H1 (cell line): ENCODE data around the gene IL21R. TPM values are rescaled to one million over a fixed set of nuclear protein-coding genes. Genes with fewer than 3 reads are reported as not detected.

ENCODE experiments used
- CTCF ChIA-PET: fragments of 300-600 bp; sonication (Branson Sonifier 250); formaldehyde crosslinking; loops from one replicate; lab custom pipeline; 2021; ENCODE audit not compliant: partially characterized antibody; lab: Charles Lee
- POLR2A ChIA-PET: fragments of 300-600 bp; sonication (Branson Sonifier 250); formaldehyde crosslinking; loops from one replicate; lab custom pipeline; 2021; ENCODE audit warnings: inconsistent platforms; ENCODE audit not compliant: partially characterized antibody; lab: Charles Lee
- DNase-seq, 2 experiments: peaks; one replicate each; pipeline versions ENCODE4 v3.0.0 to v3.0.0-alpha.2; 2010 to 2022; ENCODE audit warnings: low spot score in 2 of 2, low read depth in 1 of 2, mixed read lengths in 1 of 2
- FAIRE-seq: peaks from 2 replicates; lab custom pipeline; 2011; peaks lifted over from hg19 to GRCh38; lab: Jason Lieb, UNC
- H2AFZ ChIP-seq: 2 replicates; pipeline ENCODE4 v1.8.1; 2012; ENCODE audit warnings: low read length, inconsistent platforms
- H2AK5ac ChIP-seq: 2 replicates; pipeline ENCODE4 v1.6.1; 2013; ENCODE audit warnings: low read depth, low read length
- H2BK120ac ChIP-seq: replicated peaks from 2 replicates; pipeline ENCODE3; 2013; ENCODE audit warnings: low read depth, low read length, inconsistent platforms
- H2BK12ac ChIP-seq: 2 replicates; pipeline ENCODE4 v1.6.1; 2013; ENCODE audit warnings: low read depth, low read length
- H2BK15ac ChIP-seq: 2 replicates; pipeline ENCODE4 v1.6.1; 2013; ENCODE audit warnings: low read length
- H2BK20ac ChIP-seq: 2 replicates; pipeline ENCODE4 v1.6.1; 2013; ENCODE audit warnings: low read length
- H2BK5ac ChIP-seq: 2 replicates; pipeline ENCODE4 v1.6.1; 2013; ENCODE audit warnings: low read depth, low read length
- H3K14ac ChIP-seq: 2 replicates; pipeline ENCODE4 v1.6.1; 2013; ENCODE audit warnings: inconsistent platforms; ENCODE audit not compliant: insufficient read length
- H3K18ac ChIP-seq: 2 replicates; pipeline ENCODE4 v1.6.1; 2013; ENCODE audit warnings: low read length; ENCODE audit errors: extremely low read depth
- H3K23ac ChIP-seq: 2 replicates; pipeline ENCODE4 v1.6.1; 2013; ENCODE audit warnings: inconsistent platforms; ENCODE audit not compliant: insufficient read length
- H3K23me2 ChIP-seq: 2 replicates; pipeline ENCODE4 v1.6.1; 2013; ENCODE audit warnings: low read depth, low read length
- H3K27ac ChIP-seq: 2 replicates; pipeline ENCODE4 v1.6.1; 2011; ENCODE audit warnings: low read depth, low read length, inconsistent platforms
- H3K27me3 ChIP-seq, 4 experiments: replicated peaks in 1 of 4; 1 replicate in 1 of 4; 2 replicates in 3 of 4; pipeline versions ENCODE4 v1.6.1 to v1.8.1; 2011 to 2013; ENCODE audit warnings: low read length in 3 of 4, mild to moderate bottlenecking in 3 of 4, inconsistent platforms in 2 of 4, mixed read lengths in 2 of 4, moderate library complexity in 1 of 4; ENCODE audit not compliant: control insufficient read depth in 3 of 4, insufficient read depth in 3 of 4; ENCODE audit errors: extremely low read depth in 1 of 4
- H3K36me3 ChIP-seq, 4 experiments: 2 replicates each; pipeline versions ENCODE4 v1.6.1 to v1.8.1; 2011 to 2013; ENCODE audit warnings: mild to moderate bottlenecking in 4 of 4, low read length in 3 of 4, moderate library complexity in 2 of 4, control low read depth in 1 of 4, inconsistent platforms in 1 of 4; ENCODE audit not compliant: insufficient read depth in 4 of 4, control insufficient read depth in 2 of 4
- H3K4ac ChIP-seq: replicated peaks from 2 replicates; pipeline ENCODE3; 2013; ENCODE audit warnings: low read length, low read depth, mixed read lengths, inconsistent platforms; ENCODE audit not compliant: insufficient read length
- H3K4me1 ChIP-seq, 4 experiments: replicated peaks in 1 of 4; 1 replicate in 1 of 4; 2 replicates in 3 of 4; pipeline versions ENCODE4 v1.6.1 to v1.8.1; 2011 to 2013; ENCODE audit warnings: low read length in 3 of 4, inconsistent platforms in 2 of 4, mixed read lengths in 1 of 4; ENCODE audit not compliant: insufficient read depth in 4 of 4, control insufficient read depth in 3 of 4
- H3K4me2 ChIP-seq, 2 experiments: 2 replicates each; pipeline versions ENCODE4 v1.6.1 to v1.8.1; 2011 to 2013; ENCODE audit warnings: low read depth in 2 of 2, low read length in 2 of 2, control low read depth in 1 of 2, inconsistent platforms in 1 of 2, mild to moderate bottlenecking in 1 of 2; ENCODE audit not compliant: insufficient read depth in 1 of 2
- H3K4me3 ChIP-seq, 4 experiments: fragments of 200-600, 300-600 bp in 1 of 4; sonication (generic), shearing (Covaris generic), sonication (Bioruptor Twin) in 1 of 4; 2 replicates each; pipeline versions ENCODE4 v1.5.1 to v1.8.1; 2011 to 2016; ENCODE audit warnings: low read length in 4 of 4, low read depth in 3 of 4, control low read depth in 2 of 4, inconsistent platforms in 2 of 4, mild to moderate bottlenecking in 2 of 4, mixed read lengths in 1 of 4, moderate library complexity in 1 of 4; ENCODE audit not compliant: insufficient read depth in 2 of 4; ENCODE audit errors: extremely low read depth in 1 of 4
- H3K56ac ChIP-seq: replicated peaks from 2 replicates; pipeline ENCODE3; 2013; ENCODE audit warnings: low read depth, mild to moderate bottlenecking, mixed read lengths, low read length, inconsistent platforms; ENCODE audit not compliant: insufficient read length
- H3K79me1 ChIP-seq: 2 replicates; pipeline ENCODE4 v1.6.1; 2013; ENCODE audit warnings: low read depth, low read length, control low read depth
- H3K79me2 ChIP-seq, 2 experiments: 2 replicates each; pipeline versions ENCODE4 v1.6.1 to v1.8.1; 2012 to 2013; ENCODE audit warnings: low read length in 2 of 2, mild to moderate bottlenecking in 2 of 2, inconsistent platforms in 1 of 2; ENCODE audit not compliant: insufficient read depth in 2 of 2, control insufficient read depth in 1 of 2
- H3K9ac ChIP-seq, 4 experiments: replicated peaks in 1 of 4; 1 replicate in 1 of 4; 2 replicates in 3 of 4; pipeline versions ENCODE4 v1.6.1 to v1.8.1; 2011 to 2013; ENCODE audit warnings: low read depth in 3 of 4, low read length in 3 of 4, control low read depth in 2 of 4, mild to moderate bottlenecking in 2 of 4, moderate library complexity in 2 of 4, inconsistent platforms in 1 of 4; ENCODE audit errors: extremely low read depth in 1 of 4
- H3K9me3 ChIP-seq, 2 experiments: 2 replicates each; pipeline versions ENCODE4 v1.6.1 to v1.8.1; 2012 to 2013; ENCODE audit warnings: mild to moderate bottlenecking in 2 of 2, moderate library complexity in 2 of 2, control low read depth in 1 of 2, inconsistent platforms in 1 of 2, low read depth in 1 of 2, low read length in 1 of 2, mixed read lengths in 1 of 2; ENCODE audit not compliant: insufficient read depth in 2 of 2
- H4K20me1 ChIP-seq, 2 experiments: replicated peaks in 1 of 2; 2 replicates each; pipeline versions ENCODE3 to v1.8.1; 2011 to 2013; ENCODE audit warnings: inconsistent platforms in 2 of 2, low read length in 2 of 2, mild to moderate bottlenecking in 1 of 2; ENCODE audit not compliant: insufficient read depth in 2 of 2, control insufficient read depth in 1 of 2
- H4K5ac ChIP-seq: 2 replicates; pipeline ENCODE4 v1.6.1; 2013; ENCODE audit warnings: low read length, low read depth, mixed read lengths, inconsistent platforms; ENCODE audit not compliant: insufficient read length
- H4K8ac ChIP-seq: 2 replicates; pipeline ENCODE4 v1.8.0; 2013; ENCODE audit warnings: mild to moderate bottlenecking, moderate library complexity, low read length, inconsistent platforms; ENCODE audit not compliant: insufficient read depth; ENCODE audit errors: extremely low read depth
- H4K91ac ChIP-seq: replicated peaks from 2 replicates; pipeline ENCODE3; 2013; ENCODE audit warnings: low read length, mixed read lengths, inconsistent platforms; ENCODE audit not compliant: insufficient read length
- BRCA1 ChIP-seq: IDR thresholded peaks from 2 replicates; pipeline ENCODE4 v1.6.1; 2012; ENCODE audit warnings: low read depth, low read length, improper control_type of control experiment
- CBX5 ChIP-seq: fragments of 300-800, 300-1000 bp; sonication (generic); IDR thresholded peaks from 2 replicates; pipeline ENCODE4 v1.7.1; 2016; ENCODE audit warnings: antibody characterized with exemption, low read length, low read depth
- CEBPB ChIP-seq: IDR thresholded peaks from 2 replicates; pipeline ENCODE4 v1.6.1; 2012; ENCODE audit warnings: low read depth, low read length
- EGR1 ChIP-seq: IDR thresholded peaks from 2 replicates; pipeline ENCODE4 v1.6.1; 2011; ENCODE audit warnings: low read depth, low read length, borderline replicate concordance
- RAD21 ChIP-seq, 2 experiments: IDR thresholded peaks in 1 of 2; conservative IDR thresholded peaks in 1 of 2; 2 replicates each; pipeline ENCODE4 v1.6.1; 2011; ENCODE audit warnings: low read depth in 2 of 2, low read length in 2 of 2, improper control_type of control experiment in 1 of 2, inconsistent platforms in 1 of 2, mild to moderate bottlenecking in 1 of 2, moderate library complexity in 1 of 2
- TCF12 ChIP-seq: IDR thresholded peaks from 2 replicates; pipeline ENCODE4 v1.6.1; 2011; ENCODE audit warnings: low read depth, mild to moderate bottlenecking, low read length
- WGBS, 2 experiments: shearing (Covaris generic) in 1 of 2; methylation state at CpG; one replicate each; pipeline versions ENCODE4 v1.1.6 to v1.1.7; 2013 to 2015; ENCODE audit warnings: low lambda C conversion rate in 2 of 2, mixed read lengths in 2 of 2, inconsistent platforms in 1 of 2, low coverage in 1 of 2, missing lambda C conversion rate in 1 of 2; ENCODE audit not compliant: insufficient replicate concordance in 2 of 2, insufficient coverage in 1 of 2, insufficient read length in 1 of 2; ENCODE audit errors: extremely low coverage in 1 of 2, missing lambda C conversion rate in 1 of 2; 5-methylcytosine and 5-hydroxymethylcytosine counted together
- polyA plus RNA-seq, 7 experiments: library from polyadenylated mRNA; depleted of rRNA in 3 of 7; stranded (reverse) in 5 of 7; unstranded in 2 of 7; fragments of >200 nt in 5 of 7; fragments of 200-250 nt in 2 of 7; gene quantifications; 1 replicate in 5 of 7; 2 replicates in 1 of 7; 4 replicates in 1 of 7; pipeline versions ENCODE4 v1.2.1 to v1.2.3, GENCODE V29; 2011 to 2013; ENCODE audit warnings: missing spikeins in 2 of 7, mixed read lengths in 2 of 7
- total RNA-seq: library from RNA; stranded (reverse); fragmentation: NEBNext Ultra II Directional; extraction: Animal tissue kit (Norgen Biotek cat#: 25700); gene quantifications from 2 replicates; pipeline ENCODE4 v1.2.1, GENCODE V29; 2021

IL21R gene
- total and polyA plus RNA-seq, 2 of the 8 experiments (the other 6 are each of a cell fraction or from before 2014, with no cell fraction given) = 0.34 to 0.70 TPM

DNA sequence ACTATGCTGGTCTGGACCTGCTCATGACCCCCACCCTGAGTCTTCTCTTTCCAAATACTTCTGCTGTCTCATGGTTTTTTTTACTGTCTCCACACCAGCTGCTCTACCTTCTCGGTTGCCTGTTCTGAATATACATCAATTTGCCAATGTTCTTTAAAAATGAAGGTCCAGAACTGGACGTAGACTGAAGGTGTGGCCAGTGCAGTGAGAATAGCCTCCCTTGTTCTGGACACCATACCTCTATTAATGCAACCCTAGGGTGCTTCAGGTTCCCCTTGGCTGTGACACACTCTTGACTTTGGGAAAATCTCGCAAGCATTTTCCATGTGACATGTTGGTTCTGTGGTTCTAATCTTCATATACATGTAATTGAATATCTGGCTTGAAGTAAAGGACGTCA lies 15.3 kb upstream of the IL21R start:
- Histone ChIP-seq H3K18ac (no peak overlapping the region), H3K4me3 (no peak overlapping the region), H3K4me2 (no peak overlapping the region), H2AK5ac (no peak overlapping the region), H4K20me1 (no peaks in the 10 kb centered on the region), H3K56ac (no peak overlapping the region), H4K91ac (no peak overlapping the region), H2AFZ (no peak overlapping the region), H3K79me1 (no peaks in the 10 kb centered on the region), H2BK20ac (no peak overlapping the region), H3K23me2 (no peaks in the 10 kb centered on the region), H3K9ac (no peak overlapping the region), H4K5ac (no peak overlapping the region), H3K4me1 (no peaks in the 10 kb centered on the region; a peak in 1 of 7 replicates), H3K36me3 (no peaks in the 10 kb centered on the region), H2BK15ac (no peak overlapping the region), H3K9me3 (no peaks in the 10 kb centered on the region), H3K27ac (no peak overlapping the region), H3K4ac (no peak overlapping the region), H3K14ac (no peak overlapping the region), H3K23ac (no peak overlapping the region), H3K27me3 (no peaks in the 10 kb centered on the region), H3K79me2 (no peaks in the 10 kb centered on the region), H2BK120ac (no peak overlapping the region), H2BK12ac (no peak overlapping the region), H2BK5ac (no peak overlapping the region), H4K8ac (no peak overlapping the region)
- ChIA-PET POLR2A (no interaction called here), CTCF (interaction anchor here (1.3 to 2.2 kb wide), 4 partner anchors 18 to 152 kb away, joined by 3 to 8 read pairs (median 4); no protein-coding TSS in a partner anchor)
- DNase-seq (no peak), FAIRE-seq (no peak)
- 94% methylated on average over 4 of the region's 4 CpGs; no CpG with 5 or more reads in 1 of the 2 experiments for WGBS, 2 experiments
- no peak for TF ChIP-seq CBX5
- TF ChIP-seq EGR1 = no peak
- no peak for TF ChIP-seq BRCA1
- no peak for TF ChIP-seq TCF12
- no peak for TF ChIP-seq RAD21 (IDR thresholded peaks at IDR 0.05 in 1 of 2, conservative IDR thresholded peaks at IDR 0.05 in 1 of 2; ENCODE audit: low read depth in 2 of 2, low read length in 2 of 2)
- no peak for TF ChIP-seq CEBPB
